Mucosa of descending colon (tissue), 3 donors: ENCODE results near the gene PSAT1. TPM values are rescaled to one million over a fixed set of nuclear protein-coding genes. Genes with fewer than 3 reads are reported as not detected.
A peak's percentile ranks its signal among the peaks of the same experiment; 100 is the strongest.
"Not testable (repeated sequence)": the region's sequence is repeated elsewhere in the genome, so short reads cannot be mapped to it uniquely, and the experiment has no call there.

Experiments
- ATAC-seq: fragments of 200-7000 bp; cut with Tn5 transposase; one replicate; pipeline ENCODE4 v1.9.1; 2020; ENCODE audit warnings: mild to moderate bottlenecking, moderate library complexity
- DNase-seq, 3 donors: peaks; one replicate each; pipeline ENCODE4 v3.0.0-alpha.2; 2020
- H3K36me3 ChIP-seq: fragments of 200-600 bp; one replicate; pipeline ENCODE4 v1.8.0; 2021; ENCODE audit warnings: low read depth, mild to moderate bottlenecking
- H3K4me1 ChIP-seq: fragments of 200-600 bp; one replicate; pipeline ENCODE4 v1.8.0; 2021; ENCODE audit warnings: low read depth, mild to moderate bottlenecking
- H3K4me3 ChIP-seq: fragments of 200-600 bp; one replicate; pipeline ENCODE4 v1.8.0; 2021; ENCODE audit warnings: mild to moderate bottlenecking
- H3K9me3 ChIP-seq: fragments of 200-600 bp; one replicate; pipeline ENCODE4 v1.8.0; 2021; ENCODE audit warnings: mild to moderate bottlenecking
- intact Hi-C, 2 donors: fragments of 100-400 bp; cut with DNase I in 1 of 2; cut with micrococcal nuclease in 1 of 2; formaldehyde crosslinking; loops; one replicate each; pipeline versions ENCODE4 v1.11.0 to v1.11.1; 2022; cut with DNase I, micrococcal nuclease
- total RNA-seq, 3 donors: library from RNA; stranded (reverse); fragmentation: NEBNext Ultra II Directional in 2 of 3; extraction: Animal tissue kit (Norgen Biotek cat#: 25700) in 2 of 3; gene quantifications; one replicate each; pipeline versions ENCODE4 v1.2.1 to v1.2.4, GENCODE V29; 2021 to 2023
- TF ChIP-seq, protein P1 (sequence below): fragments of 200-600 bp; IDR thresholded peaks from one replicate; pipeline ENCODE4 v1.8.0; 2022; ENCODE audit warnings: antibody characterized with exemption, mild to moderate bottlenecking
- donor health status: DM: no; HTN: no; CAD: no; lungs with moderate emphysema.
- donor health status: DM: no; HTN: no; CAD: no.
- donor health status: DM: no; HTN: yes; CAD: no.

Gene PSAT1
- total RNA-seq, 3 donors from 2014 or later = 1.2 to 7.2 (median 3.4) TPM

DNA sequence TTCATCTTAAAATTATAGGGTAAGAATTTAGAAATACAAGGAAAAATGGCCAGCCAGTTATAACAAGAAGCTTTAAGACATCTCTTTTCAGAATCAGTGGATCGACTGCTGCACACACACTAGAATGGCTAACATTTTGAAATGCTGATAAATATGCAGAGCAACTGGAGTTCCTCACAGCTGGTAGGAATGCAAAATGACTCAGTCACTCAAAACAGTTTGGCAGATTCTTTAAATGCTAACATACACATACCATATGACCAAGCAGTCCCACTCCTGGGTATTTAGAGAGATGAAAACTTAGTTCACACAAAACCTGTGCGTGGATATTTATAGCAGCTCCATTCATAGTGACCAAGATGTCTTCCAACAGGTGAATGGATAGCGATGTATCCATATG is 23.2 kb upstream of the PSAT1 start:
- intact Hi-C loops = no loop called here
- TF ChIP-seq, protein P1, sequence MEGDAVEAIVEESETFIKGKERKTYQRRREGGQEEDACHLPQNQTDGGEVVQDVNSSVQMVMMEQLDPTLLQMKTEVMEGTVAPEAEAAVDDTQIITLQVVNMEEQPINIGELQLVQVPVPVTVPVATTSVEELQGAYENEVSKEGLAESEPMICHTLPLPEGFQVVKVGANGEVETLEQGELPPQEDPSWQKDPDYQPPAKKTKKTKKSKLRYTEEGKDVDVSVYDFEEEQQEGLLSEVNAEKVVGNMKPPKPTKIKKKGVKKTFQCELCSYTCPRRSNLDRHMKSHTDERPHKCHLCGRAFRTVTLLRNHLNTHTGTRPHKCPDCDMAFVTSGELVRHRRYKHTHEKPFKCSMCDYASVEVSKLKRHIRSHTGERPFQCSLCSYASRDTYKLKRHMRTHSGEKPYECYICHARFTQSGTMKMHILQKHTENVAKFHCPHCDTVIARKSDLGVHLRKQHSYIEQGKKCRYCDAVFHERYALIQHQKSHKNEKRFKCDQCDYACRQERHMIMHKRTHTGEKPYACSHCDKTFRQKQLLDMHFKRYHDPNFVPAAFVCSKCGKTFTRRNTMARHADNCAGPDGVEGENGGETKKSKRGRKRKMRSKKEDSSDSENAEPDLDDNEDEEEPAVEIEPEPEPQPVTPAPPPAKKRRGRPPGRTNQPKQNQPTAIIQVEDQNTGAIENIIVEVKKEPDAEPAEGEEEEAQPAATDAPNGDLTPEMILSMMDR = no peak
- DNase-seq (no peak), ATAC-seq (no peak)
- no peak overlapping the region for H3K4me3 ChIP-seq
- H3K4me1 ChIP-seq = no peaks in the 10 kb centered on the region
- H3K9me3 ChIP-seq = no peaks in the 10 kb centered on the region
- no peaks in the 10 kb centered on the region for H3K36me3 ChIP-seq

DNA sequence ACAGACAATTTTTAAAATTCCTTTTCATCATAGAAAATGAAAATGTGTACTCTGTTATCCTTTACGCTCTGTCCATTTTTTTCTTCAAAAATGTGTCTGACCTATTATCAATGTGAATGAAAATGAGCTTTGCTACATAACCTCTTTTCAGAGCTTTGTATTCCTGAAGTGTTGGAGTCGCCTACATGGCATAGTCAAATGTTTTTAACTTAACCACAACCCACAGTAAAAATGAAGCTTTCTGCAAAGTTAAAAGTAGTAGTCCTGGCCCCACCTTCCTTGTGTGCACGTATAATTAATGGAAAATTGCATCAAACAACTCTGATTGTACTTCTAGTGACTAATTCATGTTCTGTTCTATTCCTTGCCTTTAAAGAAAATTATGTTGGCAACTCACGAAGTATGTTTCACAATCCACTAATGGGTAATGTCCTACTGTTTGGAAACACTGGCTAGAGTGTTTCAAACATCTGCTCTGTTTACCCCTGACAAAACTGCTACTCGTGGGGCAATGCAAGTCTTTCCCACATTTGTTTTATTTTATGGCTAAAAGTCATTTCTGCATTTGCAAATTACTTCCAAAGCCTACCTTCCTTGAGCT is 18.6 kb upstream of the PSAT1 start:
- Histone ChIP-seq H3K4me3 (no peak overlapping the region), H3K36me3 (no peaks in the 10 kb centered on the region), H3K9me3 (no peaks in the 10 kb centered on the region), H3K4me1 (no peaks in the 10 kb centered on the region)
- intact Hi-C loops = no loop called here
- TF ChIP-seq, protein P1 = no peak
- DNase-seq (no peak), ATAC-seq (no peak)

DNA sequence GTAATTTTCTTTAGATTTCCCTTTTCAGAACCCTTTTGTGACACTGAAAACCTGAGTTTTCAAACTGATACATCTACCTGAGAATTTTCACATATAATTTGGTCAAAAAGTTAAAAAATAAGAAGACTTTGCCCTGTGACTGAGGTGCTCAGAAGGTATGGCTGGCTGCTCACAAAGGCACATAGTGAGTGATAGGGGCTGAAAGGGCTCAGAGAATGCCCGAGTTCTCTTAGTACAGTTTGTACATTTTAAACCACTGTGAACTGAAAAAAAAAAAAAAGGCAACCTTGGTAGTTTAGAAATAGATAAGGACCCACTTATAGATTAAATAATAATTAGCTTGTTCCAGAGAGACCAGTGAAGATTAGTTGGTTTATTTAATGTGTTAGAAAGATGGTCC is 18.1 kb upstream of the PSAT1 start:
- DNase-seq (no peak), ATAC-seq (no peak)
- H3K36me3 ChIP-seq = no peaks in the 10 kb centered on the region
- H3K9me3 ChIP-seq = no peaks in the 10 kb centered on the region
- intact Hi-C loops = no loop called here
- H3K4me1 ChIP-seq = no peaks in the 10 kb centered on the region
- no peak overlapping the region for H3K4me3 ChIP-seq
- TF ChIP-seq, protein P1 = no peak

DNA sequence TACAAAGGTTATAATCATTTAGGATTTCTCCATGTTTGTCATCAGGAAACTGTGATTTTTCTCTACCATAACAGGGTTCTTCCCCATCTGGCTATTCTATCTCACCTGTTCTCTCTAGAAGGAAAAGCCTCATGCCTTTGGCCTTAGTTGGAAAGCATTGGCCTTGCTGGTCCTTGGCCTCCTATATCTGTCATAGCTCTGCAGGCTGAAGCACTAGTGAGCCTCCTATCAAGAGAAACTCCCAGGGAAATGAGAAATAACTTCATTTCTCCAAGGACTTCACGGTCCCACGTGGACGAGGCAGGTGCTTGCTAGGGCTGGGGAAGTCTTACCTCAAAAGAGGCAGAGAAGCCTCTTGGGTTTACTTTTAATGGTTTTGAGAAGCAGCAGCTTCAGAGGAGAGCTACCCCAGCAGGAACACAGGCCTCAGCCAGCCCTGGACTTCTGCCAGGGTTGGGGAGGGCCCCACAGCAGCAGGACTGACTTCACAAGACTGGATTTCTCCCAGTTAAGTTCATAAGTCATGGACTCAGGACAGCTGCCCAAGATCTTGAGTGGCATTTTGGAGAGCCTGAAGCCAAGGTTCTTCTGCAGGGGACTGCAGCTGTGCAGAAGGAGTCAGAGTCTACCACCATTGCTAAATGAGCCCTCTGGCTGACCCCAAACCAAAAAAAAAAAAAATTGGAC is 15.8 kb upstream of the PSAT1 start:
- H3K4me3 ChIP-seq = no peak overlapping the region
- TF ChIP-seq, protein P1 = no peak
- H3K9me3 ChIP-seq = no peaks in the 10 kb centered on the region
- DNase-seq (peak; percentile 34 to 59 (median 52)), ATAC-seq (peak; percentile 52)
- no peaks in the 10 kb centered on the region for H3K36me3 ChIP-seq
- intact Hi-C loops = no loop called here
- no peaks in the 10 kb centered on the region for H3K4me1 ChIP-seq

DNA sequence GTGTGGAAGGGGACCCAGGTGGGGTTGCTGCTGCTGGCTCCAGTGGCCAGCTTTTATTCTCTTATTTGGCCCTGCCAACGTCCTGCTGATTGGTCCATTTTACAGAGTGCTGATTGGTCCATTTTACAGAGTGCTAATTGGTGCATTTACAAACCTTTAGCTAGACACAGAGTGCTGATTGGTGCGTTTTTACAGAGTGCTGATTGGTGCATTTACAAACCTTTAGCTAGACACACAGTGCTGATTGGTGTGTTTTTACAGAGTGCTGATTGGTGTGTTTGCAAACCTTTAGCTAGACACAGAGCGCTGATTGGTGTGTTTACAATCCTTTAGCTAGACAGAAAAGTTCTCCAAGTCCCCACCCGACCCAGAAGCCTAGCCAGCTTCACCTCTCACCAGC is 12.7 kb upstream of the PSAT1 start:
- DNase-seq, H3K9me3 ChIP-seq, H3K36me3 ChIP-seq, H3K4me1 ChIP-seq, intact Hi-C loops, ATAC-seq, H3K4me3 ChIP-seq: not testable (repeated sequence)

DNA sequence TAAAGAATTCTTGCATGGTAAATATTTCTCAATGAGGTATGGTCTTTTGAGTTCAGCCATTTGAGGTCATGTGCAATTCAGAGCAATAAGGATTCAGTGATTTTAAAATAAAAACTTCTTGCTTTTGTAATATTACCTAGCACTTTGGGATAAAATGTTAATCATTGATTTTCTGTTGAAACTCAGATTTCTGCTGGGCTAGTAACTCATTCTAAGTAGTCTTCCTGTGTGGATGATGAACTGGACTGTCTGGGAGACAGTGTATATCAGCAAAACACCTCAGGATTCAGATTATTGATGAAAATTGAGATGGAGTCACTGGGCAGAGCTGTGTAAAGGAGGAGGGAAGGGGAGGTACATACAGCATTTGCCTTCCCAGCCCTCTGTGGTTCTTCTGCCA is 10.8 kb upstream of the PSAT1 start:
- TF ChIP-seq, protein P1 = no peak
- ATAC-seq (no peak), DNase-seq (no peak)
- intact Hi-C loops = no loop called here
- Histone ChIP-seq H3K36me3 (no peaks in the 10 kb centered on the region), H3K9me3 (no peaks in the 10 kb centered on the region), H3K4me3 (no peak overlapping the region), H3K4me1 (no peaks in the 10 kb centered on the region)
